Testis (tissue), 2 donors: ENCODE results near the gene CAMSAP3.

Experiments
- POLR2A ChIP-seq: fragments of 450-650 bp; IDR thresholded peaks from one replicate; pipeline ENCODE4 v1.6.1; 2017; ENCODE audit warnings: antibody characterized with exemption, mild to moderate bottlenecking, moderate library complexity
- TF ChIP-seq, protein P1 (sequence below), 3 experiments: fragments of 450-650 bp in 2 of 3; fragments of 200-600 bp in 1 of 3; sonication (generic) in 1 of 3; IDR thresholded peaks; one replicate each; pipeline ENCODE4 v1.5.1; 2016 to 2019; ENCODE audit warnings: antibody characterized with exemption in 3 of 3, mild to moderate bottlenecking in 2 of 3, moderate library complexity in 1 of 3

DNA sequence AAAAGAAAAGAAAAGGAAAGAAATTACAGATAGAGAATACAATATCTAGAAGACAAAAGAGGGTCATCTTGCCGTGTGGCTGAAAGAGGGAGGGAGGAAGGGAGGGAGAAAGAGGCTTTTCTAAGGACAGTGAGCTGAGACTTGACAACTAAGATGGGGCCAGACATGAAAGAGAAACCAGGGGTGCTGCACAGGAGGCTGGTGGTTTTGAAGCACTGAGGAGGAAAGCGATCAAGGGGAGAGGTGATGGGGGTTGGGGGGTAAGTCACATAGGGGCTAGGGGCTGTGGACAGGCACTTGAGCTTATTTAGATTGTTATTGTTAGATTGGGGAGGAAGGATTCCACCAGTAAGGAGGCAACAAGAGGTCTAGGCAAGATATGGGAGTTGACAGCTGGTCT, 42.9 kb upstream of the CAMSAP3 start:
- TF ChIP-seq, protein P1, sequence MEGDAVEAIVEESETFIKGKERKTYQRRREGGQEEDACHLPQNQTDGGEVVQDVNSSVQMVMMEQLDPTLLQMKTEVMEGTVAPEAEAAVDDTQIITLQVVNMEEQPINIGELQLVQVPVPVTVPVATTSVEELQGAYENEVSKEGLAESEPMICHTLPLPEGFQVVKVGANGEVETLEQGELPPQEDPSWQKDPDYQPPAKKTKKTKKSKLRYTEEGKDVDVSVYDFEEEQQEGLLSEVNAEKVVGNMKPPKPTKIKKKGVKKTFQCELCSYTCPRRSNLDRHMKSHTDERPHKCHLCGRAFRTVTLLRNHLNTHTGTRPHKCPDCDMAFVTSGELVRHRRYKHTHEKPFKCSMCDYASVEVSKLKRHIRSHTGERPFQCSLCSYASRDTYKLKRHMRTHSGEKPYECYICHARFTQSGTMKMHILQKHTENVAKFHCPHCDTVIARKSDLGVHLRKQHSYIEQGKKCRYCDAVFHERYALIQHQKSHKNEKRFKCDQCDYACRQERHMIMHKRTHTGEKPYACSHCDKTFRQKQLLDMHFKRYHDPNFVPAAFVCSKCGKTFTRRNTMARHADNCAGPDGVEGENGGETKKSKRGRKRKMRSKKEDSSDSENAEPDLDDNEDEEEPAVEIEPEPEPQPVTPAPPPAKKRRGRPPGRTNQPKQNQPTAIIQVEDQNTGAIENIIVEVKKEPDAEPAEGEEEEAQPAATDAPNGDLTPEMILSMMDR (IDR thresholded peaks at IDR 0.05), result no peak
- TF ChIP-seq POLR2A, result no peak
